Mesothelial cell of epicardium (in vitro differentiated cells): ENCODE results near the gene FXYD3. TPM values are rescaled to one million over a fixed set of nuclear protein-coding genes. Genes with fewer than 3 reads are reported as not detected.

Experiments
- DNase-seq, 2 experiments: peaks; one replicate each; pipeline ENCODE4 v3.0.0; 2021; ENCODE audit warnings: low spot score in 2 of 2; ENCODE audit not compliant: unreplicated experiment in 2 of 2
- H3K27ac Mint-ChIP-seq: 2 replicates; pipeline ENCODE4 v1.8.0; 2021; ENCODE audit warnings: mixed read lengths
- H3K27me3 Mint-ChIP-seq: 2 replicates; pipeline ENCODE4 v1.8.0; 2021; ENCODE audit warnings: low read depth, mixed read lengths
- H3K36me3 Mint-ChIP-seq: 2 replicates; pipeline ENCODE4 v1.8.0; 2021; ENCODE audit warnings: mixed read lengths
- H3K4me1 Mint-ChIP-seq: 2 replicates; pipeline ENCODE4 v1.8.0; 2021; ENCODE audit warnings: mixed read lengths
- H3K4me3 Mint-ChIP-seq: 2 replicates; pipeline ENCODE4 v1.8.0; 2021; ENCODE audit warnings: mild to moderate bottlenecking, moderate library complexity, mixed read lengths
- H3K9me3 Mint-ChIP-seq: 2 replicates; pipeline ENCODE4 v1.8.0; 2021; ENCODE audit warnings: mixed read lengths
- CTCF ChIP-seq: fragments of 200-600 bp; sonication (generic); IDR thresholded peaks from one replicate; pipeline ENCODE4 v1.5.0; 2021; ENCODE audit warnings: antibody characterized with exemption; ENCODE audit not compliant: unreplicated experiment
- total RNA-seq: library from RNA; stranded (reverse); gene quantifications from 3 replicates; pipeline ENCODE4 v1.2.1, GENCODE V29; 2021

Gene FXYD3
- total RNA-seq, 1 donor from 2014 or later: 5.5 TPM

- no peaks in the 10 kb centered on the region for H3K27me3 Mint-ChIP-seq
- H3K4me3 Mint-ChIP-seq: no peak overlapping the region
Measured at GRCh38 chr19:35087393-35087792, 28.2 kb upstream of the FXYD3 start.

DNA sequence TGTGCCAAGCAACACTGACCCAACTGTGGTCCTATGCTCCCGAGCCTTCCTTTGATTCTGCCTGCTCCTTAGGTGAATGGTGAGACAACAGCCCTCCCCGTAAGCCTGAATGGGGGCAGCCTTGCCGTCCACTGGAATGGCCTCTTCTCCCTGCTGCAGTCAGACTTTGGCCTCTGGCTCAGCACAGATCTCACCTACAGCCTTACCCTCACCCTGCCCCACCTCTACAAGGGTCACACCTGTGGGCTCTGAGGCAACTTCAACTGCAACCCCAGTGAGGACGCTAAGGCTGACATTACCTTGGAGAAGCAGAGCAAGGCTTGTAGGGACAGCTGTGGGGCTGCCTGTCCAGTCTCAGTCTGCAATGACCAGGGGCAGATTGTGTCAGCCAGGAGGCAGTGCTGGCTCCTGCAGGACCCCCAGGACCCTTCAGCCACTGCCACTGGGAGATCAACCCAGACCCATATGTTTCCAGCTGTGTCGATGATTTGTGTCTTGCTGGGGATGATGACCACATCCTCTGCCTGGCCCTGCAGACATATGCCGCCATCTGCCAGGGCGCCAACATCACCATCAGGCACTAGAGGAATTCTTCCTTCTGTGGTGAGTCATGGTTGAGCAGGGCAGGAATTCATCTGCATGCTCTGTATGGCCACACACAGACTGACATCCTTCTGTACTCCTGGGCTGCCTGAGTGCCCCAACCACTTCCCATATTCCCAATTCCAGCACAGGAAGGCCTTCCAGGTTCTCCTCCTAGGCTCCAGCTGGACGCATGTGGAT, 27.3 kb upstream of the FXYD3 start:
- no peak overlapping the region for H3K4me3 Mint-ChIP-seq
- H3K27me3 Mint-ChIP-seq: no peaks in the 10 kb centered on the region
- no peak for TF ChIP-seq CTCF
- DNase-seq: no peak
- H3K27ac Mint-ChIP-seq: no peak overlapping the region
- peaks cover 6% of the 10 kb centered on the region for H3K4me1 Mint-ChIP-seq
- no peaks in the 10 kb centered on the region for H3K36me3 Mint-ChIP-seq
- H3K9me3 Mint-ChIP-seq: no peaks in the 10 kb centered on the region

More at GRCh38 chr19:35087393-35087792, 28.2 kb upstream of the FXYD3 start:
- Mint-ChIP-seq H3K9me3 (peaks cover 3% of the 10 kb centered on the region), H3K4me1 (peaks cover 3% of the 10 kb centered on the region), H3K27ac (no peak overlapping the region), H3K36me3 (no peaks in the 10 kb centered on the region)
- no peak for TF ChIP-seq CTCF
- DNase-seq: no peak

DNA sequence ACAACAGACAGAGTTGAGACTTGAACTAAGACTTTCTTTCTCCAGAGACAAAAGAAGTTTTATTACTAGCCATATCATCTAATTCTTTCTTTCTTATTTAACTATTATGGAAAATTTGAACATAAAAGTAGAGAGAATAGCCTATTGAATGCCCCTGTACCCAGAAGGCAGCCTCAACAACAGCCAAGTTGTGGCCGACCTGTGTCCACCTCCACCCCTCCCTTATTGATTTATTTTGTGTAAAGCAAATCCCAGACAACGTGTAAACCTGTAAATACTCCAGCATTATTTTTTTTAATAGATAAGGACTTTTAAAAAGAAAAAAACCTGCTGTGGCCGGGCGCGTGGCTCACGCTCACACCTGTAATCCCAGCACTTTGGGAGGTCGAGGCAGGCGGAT, 26.1 kb upstream of the FXYD3 start:
- DNase-seq: no peak
- no peak for TF ChIP-seq CTCF
- Mint-ChIP-seq H3K27ac (no peak overlapping the region), H3K9me3 (no peaks in the 10 kb centered on the region), H3K27me3 (no peaks in the 10 kb centered on the region), H3K4me3 (no peak overlapping the region), H3K36me3 (no peaks in the 10 kb centered on the region), H3K4me1 (peaks cover 6% of the 10 kb centered on the region)

DNA sequence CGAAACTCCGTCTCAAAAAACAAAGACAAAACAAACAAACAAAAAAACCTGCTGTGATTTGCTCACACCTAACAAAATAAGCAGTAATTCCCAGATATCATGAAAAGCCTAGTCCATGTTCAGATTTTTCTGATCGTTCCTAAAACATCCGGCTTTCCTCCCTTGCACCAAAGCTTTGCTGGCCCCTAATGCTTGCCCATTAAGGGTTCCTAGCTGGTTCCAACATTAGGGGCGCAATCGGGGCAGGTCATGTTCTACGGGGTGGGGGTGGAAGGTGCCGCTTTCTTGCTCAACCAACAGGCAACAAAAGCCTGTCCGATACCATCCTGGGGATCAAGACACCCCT, 25.5 kb upstream of the FXYD3 start:
- H3K4me1 Mint-ChIP-seq: peaks cover 6% of the 10 kb centered on the region
- no peak for TF ChIP-seq CTCF
- H3K27me3 Mint-ChIP-seq: no peaks in the 10 kb centered on the region
- no peak overlapping the region for H3K4me3 Mint-ChIP-seq
- DNase-seq: no peak
- no peak overlapping the region for H3K27ac Mint-ChIP-seq
- no peaks in the 10 kb centered on the region for H3K9me3 Mint-ChIP-seq
- H3K36me3 Mint-ChIP-seq: no peaks in the 10 kb centered on the region

- peak overlapping the region; percentile 22 for H3K4me3 Mint-ChIP-seq
- peaks cover 6% of the 10 kb centered on the region for H3K4me1 Mint-ChIP-seq
- no peaks in the 10 kb centered on the region for H3K27me3 Mint-ChIP-seq
- no peaks in the 10 kb centered on the region for H3K36me3 Mint-ChIP-seq
- peak in 1 of 2 experiments; percentile 50 for DNase-seq
- peak; percentile 88 for TF ChIP-seq CTCF
- H3K9me3 Mint-ChIP-seq: no peaks in the 10 kb centered on the region
- H3K27ac Mint-ChIP-seq: no peak overlapping the region
Measured at GRCh38 chr19:35090506-35091214, 25.0 kb upstream of the FXYD3 start.
